Activated CD8-positive, alpha-beta memory T cell treated with anti-CD3 and anti-CD28 coated beads for 48 hours (primary cell): ENCODE data around the gene ZFP62.
A peak's percentile ranks its signal among the peaks of the same experiment; 100 is the strongest.

Experiments
- DNase-seq, 3 experiments: peaks; one replicate each; pipeline ENCODE4 v3.0.0-alpha.2; 2020; ENCODE audit warnings: low read depth in 2 of 3, low spot score in 2 of 3

ZFP62 gene

GRCh38 chr5:180811623-180812124 lies 49.4 kb downstream of the ZFP62 start:
- DNase-seq, result no peak

- DNase-seq, result peak in 1 of 3 experiments; percentile 51
These were observed 50.0 kb downstream of the ZFP62 start for GRCh38 chr5:180810959-180811622.

DNA sequence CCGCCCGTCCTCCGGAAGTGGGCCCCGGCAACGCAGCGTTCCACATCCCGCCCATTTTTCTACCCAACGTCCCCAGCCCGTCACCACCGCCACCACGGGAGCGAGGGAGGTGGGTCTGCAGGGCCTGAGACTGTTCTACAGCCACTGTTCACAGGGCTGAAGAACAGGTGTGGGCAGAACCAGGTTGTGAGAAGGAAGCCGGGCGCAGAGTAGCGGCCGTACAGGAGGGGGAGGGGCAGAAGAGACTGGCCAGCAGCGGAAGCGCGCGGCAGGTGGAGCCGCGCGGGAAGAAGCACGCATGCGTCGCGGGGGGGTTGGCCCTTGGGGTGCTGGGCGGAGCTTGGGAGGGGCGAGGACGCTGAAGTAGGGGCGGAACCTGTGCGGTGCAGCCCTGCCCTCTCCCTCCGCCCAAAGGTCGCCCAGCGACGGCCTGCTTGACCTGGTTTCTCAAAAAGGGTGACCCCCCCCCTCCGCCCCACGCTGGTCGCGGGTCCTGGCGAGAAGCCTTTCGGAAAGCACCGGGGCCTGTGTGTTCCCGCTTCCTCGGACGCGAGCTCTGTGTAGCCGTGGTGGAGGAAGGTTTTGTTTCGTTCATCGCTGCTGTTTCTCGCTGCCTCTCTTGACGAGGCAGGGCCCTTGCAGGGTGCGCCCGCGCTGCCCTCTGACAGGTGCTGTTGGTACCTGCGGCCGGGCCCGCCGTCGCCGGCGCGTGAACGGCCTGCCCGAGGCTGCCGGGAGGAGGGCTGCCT lies 50.7 kb downstream of the ZFP62 start:
- DNase-seq, result peak; percentile 90 to 94 (median 91)

DNA sequence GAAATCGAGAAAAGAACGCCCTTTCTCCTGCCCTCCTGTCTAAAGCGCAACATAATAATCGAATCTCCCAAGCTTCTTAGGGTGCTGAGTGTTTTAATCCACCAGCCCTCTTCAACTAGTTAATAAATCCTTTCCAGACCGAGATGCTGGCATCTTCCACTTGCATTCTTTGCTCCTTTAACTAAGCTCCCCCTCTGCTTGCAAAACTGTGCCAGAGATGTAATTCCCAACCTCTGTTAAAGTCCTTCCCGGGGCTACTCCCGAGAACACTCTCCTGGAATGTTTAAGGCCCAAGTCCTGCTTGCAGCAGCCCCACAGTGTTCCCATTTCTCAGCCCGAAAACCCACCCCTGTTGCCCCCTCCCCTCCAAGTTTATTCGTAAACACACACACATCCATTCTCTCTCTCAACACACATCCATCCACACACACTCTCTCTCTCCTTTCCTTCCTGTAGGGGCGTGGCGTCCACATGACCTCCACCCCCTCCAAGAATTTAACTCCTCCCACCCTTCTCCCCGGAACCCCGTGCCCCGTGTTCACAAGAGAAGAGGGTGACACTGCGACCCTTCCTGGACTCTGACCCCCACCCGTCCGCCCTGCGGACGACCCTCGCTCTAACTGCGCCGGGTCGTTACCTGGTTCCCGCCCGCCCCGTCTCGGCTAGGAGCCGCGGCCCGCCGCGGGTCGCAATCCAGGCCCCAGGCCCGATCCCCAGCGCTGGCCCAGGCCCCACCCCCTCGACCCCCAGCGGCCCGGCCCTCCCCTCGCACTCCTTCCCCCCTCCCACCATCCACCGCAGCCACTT lies 51.5 kb downstream of the ZFP62 start:
- DNase-seq, result peak in 1 of 3 experiments; percentile 70

DNA sequence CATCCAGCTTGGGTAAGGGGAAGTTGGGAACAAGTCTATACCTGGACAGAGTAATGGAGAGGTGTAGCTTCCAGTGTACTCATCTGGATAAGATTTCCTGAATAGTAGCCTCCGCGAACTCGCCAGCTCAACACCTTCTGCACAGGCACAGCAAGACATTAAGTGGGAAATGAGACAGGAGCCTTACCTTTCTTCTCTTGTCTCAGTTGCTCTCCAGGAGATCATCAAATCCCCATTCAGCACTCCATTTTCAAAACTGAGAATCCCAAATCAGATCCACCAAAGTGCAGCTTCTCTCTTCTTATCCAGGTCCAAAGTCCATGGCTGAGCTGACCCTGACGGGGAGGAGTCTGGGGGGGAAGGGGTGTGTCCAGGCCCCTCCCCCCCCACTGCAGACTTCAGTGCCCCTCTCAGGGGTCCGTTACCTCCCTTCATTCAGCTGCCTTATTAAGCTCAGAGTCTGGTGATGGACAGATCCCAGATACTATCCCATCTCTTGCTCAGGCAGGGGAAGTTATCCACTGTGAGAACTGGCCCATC lies 52.5 kb downstream of the ZFP62 start:
- no peak for DNase-seq

- DNase-seq, result no peak
These were observed 53.2 kb downstream of the ZFP62 start for GRCh38 chr5:180807654-180808414.

- DNase-seq, result no peak
These were observed 54.0 kb downstream of the ZFP62 start for GRCh38 chr5:180807046-180807445.

GRCh38 chr5:180806351-180807011 lies 54.6 kb downstream of the ZFP62 start:
- DNase-seq, result no peak

DNA sequence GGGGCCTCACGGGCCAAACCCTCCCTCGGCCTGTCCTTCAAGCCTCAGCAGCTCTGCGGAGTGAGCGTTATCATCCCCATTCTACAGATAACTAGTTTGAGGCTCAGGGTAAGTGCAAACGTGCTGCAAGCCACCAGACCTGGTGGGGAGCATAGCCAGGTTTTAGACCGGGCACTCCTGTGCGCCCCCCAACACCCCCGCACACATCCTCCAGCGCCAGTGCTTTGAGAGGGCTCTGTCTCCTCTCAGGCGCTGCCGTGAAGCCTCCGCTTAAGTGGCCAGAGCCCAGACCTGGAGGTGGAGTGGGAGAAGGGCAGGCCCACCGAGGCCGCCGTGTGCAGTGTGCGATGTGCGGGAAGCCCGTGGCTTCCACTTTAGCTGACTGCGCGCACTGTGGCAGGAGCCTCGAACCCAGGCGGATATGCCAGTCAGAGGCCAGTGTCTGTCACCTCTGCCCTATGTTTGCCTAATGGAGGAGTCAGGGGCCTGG lies 56.9 kb downstream of the ZFP62 start:
- no peak for DNase-seq

DNA sequence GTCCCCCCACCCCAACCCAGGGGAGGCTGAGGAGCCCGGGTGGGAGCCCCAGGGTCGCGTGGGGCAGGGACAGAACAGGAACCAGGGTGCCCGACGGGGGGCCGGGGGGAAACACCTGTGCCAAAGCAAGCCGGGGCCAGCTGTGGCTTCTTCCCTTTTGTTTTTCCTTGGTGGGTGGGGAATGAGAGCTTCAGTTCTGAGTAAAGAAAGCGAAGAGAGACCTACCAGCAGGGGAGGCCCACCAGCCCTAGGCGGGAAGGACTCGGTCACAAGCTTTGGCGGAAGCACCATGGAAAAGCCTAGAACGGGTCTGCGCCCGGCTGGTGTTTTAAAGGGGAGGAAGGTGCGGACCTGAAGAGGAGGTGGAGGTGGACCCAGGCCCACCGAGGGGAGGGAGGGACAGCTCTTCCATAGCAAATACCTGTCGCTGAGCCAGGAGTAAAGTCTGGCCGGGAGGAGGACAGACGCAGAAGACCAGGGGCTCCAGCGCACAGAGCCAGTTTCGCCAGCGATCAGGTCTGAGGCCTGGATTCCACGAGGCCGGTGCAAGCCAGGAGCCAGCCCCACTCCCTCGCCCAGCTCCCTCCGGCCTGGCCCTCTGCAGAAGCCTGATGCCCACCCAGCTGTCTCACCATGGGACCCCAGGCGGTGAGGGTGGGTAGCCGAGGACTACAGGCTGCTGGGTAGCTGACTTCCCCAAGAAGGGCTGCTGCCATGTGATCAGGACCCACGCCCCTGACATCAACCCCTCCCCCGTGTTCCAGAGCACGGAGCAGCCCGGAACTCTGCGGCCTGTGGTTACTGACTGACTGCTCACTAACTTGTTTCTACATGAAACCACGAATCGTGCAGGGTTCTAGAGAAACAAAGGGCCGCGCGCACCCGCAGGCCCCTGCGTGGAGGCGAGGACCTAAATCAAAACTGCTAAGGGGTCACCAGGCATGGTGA lies 57.6 kb downstream of the ZFP62 start:
- peak; percentile 52 to 78 (median 76) for DNase-seq

DNA sequence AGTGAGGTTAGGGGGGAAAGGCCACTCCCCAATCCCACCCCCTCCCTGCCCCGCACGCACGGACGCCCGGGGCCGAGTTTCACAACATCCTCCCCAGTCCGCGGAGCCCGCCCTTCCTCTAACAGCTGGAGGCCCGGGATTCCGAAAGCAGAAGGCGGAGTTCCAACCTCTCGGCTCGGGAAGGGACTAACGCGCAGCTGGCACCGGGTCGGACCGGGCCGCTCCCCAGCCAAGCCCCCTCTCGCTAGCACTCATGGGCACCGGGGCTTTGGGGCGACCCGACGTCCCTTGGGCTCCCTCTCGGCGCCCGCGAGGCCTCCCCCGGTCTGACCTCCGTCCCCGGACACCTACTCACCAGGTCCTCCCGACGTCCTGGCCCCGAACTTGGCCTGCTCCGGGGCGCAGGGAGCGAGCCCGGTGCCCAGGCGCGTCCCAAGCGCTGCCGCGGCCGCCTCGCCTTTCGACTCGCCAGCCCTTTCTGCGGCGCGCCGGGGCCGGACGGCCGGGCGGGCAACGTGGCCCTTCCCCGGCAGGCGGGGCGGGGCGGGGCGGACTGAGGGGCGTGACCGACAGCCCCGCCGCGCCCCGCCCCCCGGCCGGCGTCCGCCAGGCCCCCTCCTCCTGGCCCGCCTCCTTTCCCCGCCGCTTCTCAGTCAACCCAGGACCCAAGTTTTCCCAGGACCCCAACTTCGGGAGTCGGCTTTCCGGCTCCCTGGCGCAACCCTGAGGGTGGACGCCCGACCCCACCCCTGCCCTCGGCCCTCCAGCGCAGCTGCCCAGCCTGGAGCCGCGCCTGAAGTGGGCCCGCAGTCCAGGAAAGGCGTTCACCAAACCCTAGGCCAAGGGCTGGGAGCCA lies 58.5 kb downstream of the ZFP62 start, which contains the start of gene MGAT1:
TSS of gene MGAT1 (minus strand) at position 482 of the 856 bp plus-strand sequence. CDS start 9,835 bp downstream, outside the sequence.
- peak; percentile 59 to 62 (median 61) for DNase-seq

GRCh38 chr5:180801596-180802324 lies 59.3 kb downstream of the ZFP62 start:
- no peak for DNase-seq

DNA sequence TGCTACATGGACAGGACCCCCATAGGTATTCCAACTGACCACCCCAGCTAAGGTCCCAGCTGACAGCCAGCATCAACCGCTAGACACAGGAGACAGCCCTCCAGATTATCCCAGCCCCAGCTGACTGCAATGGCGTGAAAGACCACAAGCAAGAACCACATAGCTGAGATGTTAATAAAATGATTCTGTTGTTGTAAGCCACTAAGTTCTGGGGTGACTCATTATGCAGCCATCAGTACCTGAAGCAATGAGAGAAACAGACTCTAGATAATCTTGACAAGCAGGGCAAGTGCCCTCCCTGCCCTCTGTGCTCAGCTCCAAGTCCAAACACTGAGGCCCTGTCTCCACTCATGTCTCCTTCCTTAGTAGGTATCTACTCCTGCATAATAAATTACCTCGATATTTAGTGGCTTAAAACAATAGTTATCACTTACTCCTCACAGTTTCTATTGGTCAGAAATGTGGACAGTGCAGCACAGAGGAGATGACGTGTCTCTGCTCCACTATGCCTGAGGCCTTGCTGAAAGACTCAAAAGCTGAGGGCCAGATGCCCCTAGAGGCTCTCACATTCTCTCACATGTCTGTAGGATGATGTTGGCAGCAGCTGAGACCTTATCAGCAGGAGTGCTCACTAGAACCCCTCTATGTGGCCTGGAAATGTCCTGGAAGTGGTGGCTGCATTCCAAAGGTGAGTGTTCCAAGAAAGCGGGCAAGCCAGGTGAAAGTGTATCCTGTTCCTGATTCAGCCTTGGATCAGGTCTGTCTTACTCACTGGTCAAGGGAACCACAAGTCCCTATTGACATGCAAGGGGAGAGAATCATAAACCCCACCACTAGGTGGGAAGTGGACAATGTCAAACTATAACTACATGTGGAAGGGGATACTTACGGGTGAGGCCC lies 60.9 kb downstream of the ZFP62 start:
- DNase-seq, result no peak

- no peak for DNase-seq
These were observed 61.9 kb downstream of the ZFP62 start for GRCh38 chr5:180799194-180799593.

DNA sequence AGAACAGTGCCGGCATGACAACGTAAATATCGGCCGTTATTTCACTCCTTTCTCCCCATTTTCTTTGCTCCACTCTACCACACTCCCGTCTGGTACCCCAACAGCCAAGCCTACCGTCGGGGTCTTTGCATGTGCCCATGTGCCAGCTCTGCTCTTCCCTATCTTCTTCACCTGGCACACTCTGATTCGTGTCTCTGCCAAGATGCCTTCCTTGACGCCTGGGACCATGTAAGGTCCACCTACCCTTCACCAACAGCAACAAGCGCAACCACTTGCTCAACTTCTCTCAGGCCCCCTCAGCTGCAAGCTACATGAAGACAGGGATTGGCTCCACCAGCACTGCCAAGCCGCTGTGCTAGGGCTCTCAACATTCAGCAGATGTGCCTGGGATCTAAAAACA lies 62.9 kb downstream of the ZFP62 start:
- DNase-seq, result no peak
